WTC11 (cell line): ENCODE results near the gene CYP2F1. TPM values are rescaled to one million over a fixed set of nuclear protein-coding genes. Genes with fewer than 3 reads are reported as not detected.

Experiments
- ATAC-seq: fragments of 200-7000 bp; cut with Tn5 transposase; 2 replicates; pipeline ENCODE4 v1.10.0; 2021; ENCODE audit warnings: mild to moderate bottlenecking, moderate library complexity
- CTCF ChIA-PET: fragments of 300-600 bp; sonication (Branson Sonifier 250); formaldehyde crosslinking; loops from one replicate; lab custom pipeline; 2021; ENCODE audit warnings: antibody characterized with exemption; lab: Charles Lee
- POLR2A ChIA-PET: fragments of 350-600 bp; sonication (Branson Sonifier 250); formaldehyde crosslinking; loops from one replicate; lab custom pipeline; 2021; ENCODE audit warnings: antibody characterized with exemption; lab: Charles Lee
- DNase-seq: peaks from one replicate; pipeline ENCODE4 v3.0.0; 2021; ENCODE audit warnings: low spot score
- H3K27ac Mint-ChIP-seq: 2 replicates; pipeline ENCODE4 v1.8.0; 2021; ENCODE audit warnings: mixed read lengths
- H3K27me3 Mint-ChIP-seq: 2 replicates; pipeline ENCODE4 v1.8.0; 2021; ENCODE audit warnings: low read depth, mild to moderate bottlenecking, moderate library complexity, mixed read lengths
- H3K36me3 Mint-ChIP-seq: 2 replicates; pipeline ENCODE4 v1.8.0; 2021; ENCODE audit warnings: mixed read lengths
- H3K4me1 Mint-ChIP-seq: 2 replicates; pipeline ENCODE4 v1.8.0; 2022; ENCODE audit warnings: mixed read lengths
- H3K4me3 Mint-ChIP-seq: 2 replicates; pipeline ENCODE4 v1.8.0; 2021; ENCODE audit warnings: mild to moderate bottlenecking, moderate library complexity, mixed read lengths
- H3K9me3 Mint-ChIP-seq: 2 replicates; pipeline ENCODE4 v1.8.0; 2021; ENCODE audit warnings: mixed read lengths
- GRHL2 ChIP-seq: fragments of 250-450 bp; sonication (Bioruptor Pico); IDR thresholded peaks from 2 replicates; pipeline ENCODE4 v1.8.0; 2022; ENCODE audit warnings: mild to moderate bottlenecking, moderate library complexity; ENCODE audit not compliant: insufficient replicate concordance, severe bottlenecking
- GTF2I ChIP-seq: fragments of 250-450 bp; sonication (Bioruptor Pico); conservative IDR thresholded peaks from 2 replicates; pipeline ENCODE4 v1.4.0; 2021; ENCODE audit warnings: mild to moderate bottlenecking
- IRF2 ChIP-seq: sonication (generic); formaldehyde crosslinking; IDR thresholded peaks from 2 replicates; pipeline ENCODE4 v1.8.0; 2022; ENCODE audit warnings: low read depth, missing genetic modification reagents, borderline replicate concordance
- JUN ChIP-seq: sonication (generic); formaldehyde crosslinking; IDR thresholded peaks from 2 replicates; pipeline ENCODE4 v1.8.0; 2023; ENCODE audit warnings: mild to moderate bottlenecking, missing genetic modification reagents
- NR3C1 ChIP-seq: sonication (generic); formaldehyde crosslinking; conservative IDR thresholded peaks from 2 replicates; pipeline ENCODE4 v1.8.1; 2023; ENCODE audit warnings: low read depth, mild to moderate bottlenecking, missing genetic modification reagents
- SOX15 ChIP-seq: fragments of 250-450 bp; sonication (Bioruptor Pico); IDR thresholded peaks from 2 replicates; pipeline ENCODE4 v1.9.0; 2021; ENCODE audit warnings: mild to moderate bottlenecking
- ZBTB21 ChIP-seq: sonication (generic); formaldehyde crosslinking; IDR thresholded peaks from 2 replicates; pipeline ENCODE4 v1.8.1; 2023; ENCODE audit warnings: mild to moderate bottlenecking, missing genetic modification reagents, borderline replicate concordance
- ZNF138 ChIP-seq: sonication (generic); formaldehyde crosslinking; conservative IDR thresholded peaks from 2 replicates; pipeline ENCODE4 v1.8.1; 2022; ENCODE audit warnings: mild to moderate bottlenecking, moderate library complexity, missing genetic modification reagents
- ZNF219 ChIP-seq: sonication (generic); formaldehyde crosslinking; IDR thresholded peaks from 2 replicates; pipeline ENCODE4 v1.8.0; 2023; ENCODE audit warnings: missing genetic modification reagents, mild to moderate bottlenecking, borderline replicate concordance
- ZNF317 ChIP-seq: sonication (generic); formaldehyde crosslinking; IDR thresholded peaks from 2 replicates; pipeline ENCODE4 v1.8.1; 2023; ENCODE audit warnings: low read depth, mild to moderate bottlenecking, moderate library complexity, missing genetic modification reagents, borderline replicate concordance
- ZNF396 ChIP-seq: fragments of 250-450 bp; sonication (Bioruptor Pico); IDR thresholded peaks from 2 replicates; pipeline ENCODE4 v1.8.0; 2021; ENCODE audit warnings: mild to moderate bottlenecking, moderate library complexity, borderline replicate concordance
- total RNA-seq: library from RNA; stranded (reverse); gene quantifications from 3 replicates; pipeline ENCODE4 v1.2.3, GENCODE V29; 2021
- TF ChIP-seq, protein P1 (sequence below): sonication (generic); formaldehyde crosslinking; IDR thresholded peaks from 2 replicates; pipeline ENCODE4 v1.8.1; 2023; ENCODE audit warnings: mild to moderate bottlenecking, missing genetic modification reagents, borderline replicate concordance
- TF ChIP-seq, protein P2 (sequence below): fragments of 250-450 bp; sonication (Bioruptor Pico); conservative IDR thresholded peaks from 2 replicates; pipeline ENCODE4 v1.9.0; 2021; ENCODE audit warnings: mild to moderate bottlenecking
- TF ChIP-seq, protein P3 (sequence below): sonication (generic); formaldehyde crosslinking; IDR thresholded peaks from 2 replicates; pipeline ENCODE4 v1.8.0; 2022; ENCODE audit warnings: mild to moderate bottlenecking, missing genetic modification reagents
- TF ChIP-seq, protein P4 (sequence below): fragments of 250-450 bp; sonication (Bioruptor Pico); IDR thresholded peaks from 2 replicates; pipeline ENCODE4 v2.1.2; 2022; ENCODE audit warnings: mild to moderate bottlenecking, moderate library complexity
- TF ChIP-seq, protein P5 (sequence below): fragments of 250-450 bp; sonication (Bioruptor Pico); IDR thresholded peaks from 2 replicates; pipeline ENCODE4 v1.9.0; 2021; ENCODE audit warnings: mild to moderate bottlenecking

The CYP2F1 gene
- total RNA-seq, 1 experiment from 2014 or later = 0.24 TPM

DNA sequence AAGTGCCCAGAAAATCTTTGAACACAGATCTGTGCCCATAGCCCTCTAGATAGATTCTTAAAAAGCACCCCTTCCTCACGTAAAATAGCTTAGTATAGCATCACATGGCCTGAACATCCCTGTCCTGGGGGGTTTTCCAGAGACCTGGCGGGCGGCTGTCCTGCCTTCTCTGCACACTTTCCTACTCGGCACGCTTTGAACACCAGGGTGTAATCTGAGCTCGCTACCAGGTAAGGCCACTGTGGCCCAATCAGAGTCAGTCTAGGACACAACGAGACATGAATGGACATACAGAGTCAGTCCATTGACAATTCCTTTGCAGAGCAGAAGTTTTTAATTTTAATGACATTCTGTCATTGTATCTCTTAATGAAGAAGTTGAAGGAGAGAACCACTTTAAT is 17.9 kb upstream of the CYP2F1 start:
- DNase-seq = no peak
- Mint-ChIP-seq H3K27me3 (peaks cover 46% of the 10 kb centered on the region), H3K9me3 (peaks cover 37% of the 10 kb centered on the region), H3K36me3 (peaks cover 6% of the 10 kb centered on the region; the same call in 1 of the 2 replicates), H3K4me3 (no peak overlapping the region), H3K4me1 (peaks cover 18% of the 10 kb centered on the region), H3K27ac (no peak overlapping the region)
- POLR2A ChIA-PET = no interaction called here
- TF ChIP-seq ZNF138 (CRISPR knock-in tag) = no peak
- no peak for TF ChIP-seq IRF2 (CRISPR knock-in tag)
- TF ChIP-seq, protein P1, sequence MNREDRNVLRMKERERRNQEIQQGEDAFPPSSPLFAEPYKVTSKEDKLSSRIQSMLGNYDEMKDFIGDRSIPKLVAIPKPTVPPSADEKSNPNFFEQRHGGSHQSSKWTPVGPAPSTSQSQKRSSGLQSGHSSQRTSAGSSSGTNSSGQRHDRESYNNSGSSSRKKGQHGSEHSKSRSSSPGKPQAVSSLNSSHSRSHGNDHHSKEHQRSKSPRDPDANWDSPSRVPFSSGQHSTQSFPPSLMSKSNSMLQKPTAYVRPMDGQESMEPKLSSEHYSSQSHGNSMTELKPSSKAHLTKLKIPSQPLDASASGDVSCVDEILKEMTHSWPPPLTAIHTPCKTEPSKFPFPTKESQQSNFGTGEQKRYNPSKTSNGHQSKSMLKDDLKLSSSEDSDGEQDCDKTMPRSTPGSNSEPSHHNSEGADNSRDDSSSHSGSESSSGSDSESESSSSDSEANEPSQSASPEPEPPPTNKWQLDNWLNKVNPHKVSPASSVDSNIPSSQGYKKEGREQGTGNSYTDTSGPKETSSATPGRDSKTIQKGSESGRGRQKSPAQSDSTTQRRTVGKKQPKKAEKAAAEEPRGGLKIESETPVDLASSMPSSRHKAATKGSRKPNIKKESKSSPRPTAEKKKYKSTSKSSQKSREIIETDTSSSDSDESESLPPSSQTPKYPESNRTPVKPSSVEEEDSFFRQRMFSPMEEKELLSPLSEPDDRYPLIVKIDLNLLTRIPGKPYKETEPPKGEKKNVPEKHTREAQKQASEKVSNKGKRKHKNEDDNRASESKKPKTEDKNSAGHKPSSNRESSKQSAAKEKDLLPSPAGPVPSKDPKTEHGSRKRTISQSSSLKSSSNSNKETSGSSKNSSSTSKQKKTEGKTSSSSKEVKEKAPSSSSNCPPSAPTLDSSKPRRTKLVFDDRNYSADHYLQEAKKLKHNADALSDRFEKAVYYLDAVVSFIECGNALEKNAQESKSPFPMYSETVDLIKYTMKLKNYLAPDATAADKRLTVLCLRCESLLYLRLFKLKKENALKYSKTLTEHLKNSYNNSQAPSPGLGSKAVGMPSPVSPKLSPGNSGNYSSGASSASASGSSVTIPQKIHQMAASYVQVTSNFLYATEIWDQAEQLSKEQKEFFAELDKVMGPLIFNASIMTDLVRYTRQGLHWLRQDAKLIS (CRISPR knock-in tag) = no peak
- no peak for TF ChIP-seq NR3C1 (CRISPR knock-in tag)
- TF ChIP-seq, protein P2, sequence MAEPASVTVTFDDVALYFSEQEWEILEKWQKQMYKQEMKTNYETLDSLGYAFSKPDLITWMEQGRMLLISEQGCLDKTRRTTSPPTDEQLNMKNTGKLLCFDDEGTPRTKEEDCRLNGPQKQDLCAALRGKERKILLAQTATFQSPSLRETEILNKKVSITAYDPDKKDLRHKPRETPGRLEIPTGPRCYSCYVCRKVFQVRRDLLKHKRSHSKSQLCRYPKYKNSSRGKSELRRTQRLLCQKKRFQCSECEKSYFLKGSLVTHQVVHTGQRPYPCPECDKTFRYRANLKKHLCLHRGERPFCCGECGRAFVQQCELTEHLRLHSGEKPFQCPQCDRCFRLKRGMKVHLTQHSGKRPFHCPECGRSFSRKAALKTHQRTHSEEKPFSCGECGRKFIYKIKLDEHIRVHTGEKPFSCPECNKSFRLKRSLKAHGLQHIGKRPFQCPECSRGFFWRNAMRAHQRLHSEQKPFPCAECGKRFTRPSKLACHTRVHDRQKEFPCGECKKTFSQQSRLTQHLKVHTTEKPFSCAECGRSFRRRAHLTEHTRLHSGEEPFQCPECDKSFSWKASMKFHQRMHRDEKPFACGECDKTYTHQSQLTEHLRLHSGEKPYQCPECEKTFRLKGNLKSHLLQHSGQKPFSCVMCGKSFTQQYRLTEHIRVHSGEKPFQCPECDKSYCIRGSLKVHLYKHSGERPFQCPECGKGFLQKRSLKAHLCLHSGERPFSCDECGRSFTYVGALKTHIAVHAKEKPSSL (CRISPR knock-in tag) = no peak
- TF ChIP-seq, protein P3, sequence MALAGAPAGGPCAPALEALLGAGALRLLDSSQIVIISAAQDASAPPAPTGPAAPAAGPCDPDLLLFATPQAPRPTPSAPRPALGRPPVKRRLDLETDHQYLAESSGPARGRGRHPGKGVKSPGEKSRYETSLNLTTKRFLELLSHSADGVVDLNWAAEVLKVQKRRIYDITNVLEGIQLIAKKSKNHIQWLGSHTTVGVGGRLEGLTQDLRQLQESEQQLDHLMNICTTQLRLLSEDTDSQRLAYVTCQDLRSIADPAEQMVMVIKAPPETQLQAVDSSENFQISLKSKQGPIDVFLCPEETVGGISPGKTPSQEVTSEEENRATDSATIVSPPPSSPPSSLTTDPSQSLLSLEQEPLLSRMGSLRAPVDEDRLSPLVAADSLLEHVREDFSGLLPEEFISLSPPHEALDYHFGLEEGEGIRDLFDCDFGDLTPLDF (CRISPR knock-in tag) = no peak
- TF ChIP-seq, protein P4, sequence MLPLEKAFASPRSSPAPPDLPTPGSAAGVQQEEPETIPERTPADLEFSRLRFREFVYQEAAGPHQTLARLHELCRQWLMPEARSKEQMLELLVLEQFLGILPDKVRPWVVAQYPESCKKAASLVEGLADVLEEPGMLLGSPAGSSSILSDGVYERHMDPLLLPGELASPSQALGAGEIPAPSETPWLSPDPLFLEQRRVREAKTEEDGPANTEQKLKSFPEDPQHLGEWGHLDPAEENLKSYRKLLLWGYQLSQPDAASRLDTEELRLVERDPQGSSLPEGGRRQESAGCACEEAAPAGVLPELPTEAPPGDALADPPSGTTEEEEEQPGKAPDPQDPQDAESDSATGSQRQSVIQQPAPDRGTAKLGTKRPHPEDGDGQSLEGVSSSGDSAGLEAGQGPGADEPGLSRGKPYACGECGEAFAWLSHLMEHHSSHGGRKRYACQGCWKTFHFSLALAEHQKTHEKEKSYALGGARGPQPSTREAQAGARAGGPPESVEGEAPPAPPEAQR = no peak
- no peak for TF ChIP-seq ZNF219 (CRISPR knock-in tag)
- no peak for TF ChIP-seq SOX15
- TF ChIP-seq JUN (CRISPR knock-in tag) = no peak
- TF ChIP-seq, protein P5, sequence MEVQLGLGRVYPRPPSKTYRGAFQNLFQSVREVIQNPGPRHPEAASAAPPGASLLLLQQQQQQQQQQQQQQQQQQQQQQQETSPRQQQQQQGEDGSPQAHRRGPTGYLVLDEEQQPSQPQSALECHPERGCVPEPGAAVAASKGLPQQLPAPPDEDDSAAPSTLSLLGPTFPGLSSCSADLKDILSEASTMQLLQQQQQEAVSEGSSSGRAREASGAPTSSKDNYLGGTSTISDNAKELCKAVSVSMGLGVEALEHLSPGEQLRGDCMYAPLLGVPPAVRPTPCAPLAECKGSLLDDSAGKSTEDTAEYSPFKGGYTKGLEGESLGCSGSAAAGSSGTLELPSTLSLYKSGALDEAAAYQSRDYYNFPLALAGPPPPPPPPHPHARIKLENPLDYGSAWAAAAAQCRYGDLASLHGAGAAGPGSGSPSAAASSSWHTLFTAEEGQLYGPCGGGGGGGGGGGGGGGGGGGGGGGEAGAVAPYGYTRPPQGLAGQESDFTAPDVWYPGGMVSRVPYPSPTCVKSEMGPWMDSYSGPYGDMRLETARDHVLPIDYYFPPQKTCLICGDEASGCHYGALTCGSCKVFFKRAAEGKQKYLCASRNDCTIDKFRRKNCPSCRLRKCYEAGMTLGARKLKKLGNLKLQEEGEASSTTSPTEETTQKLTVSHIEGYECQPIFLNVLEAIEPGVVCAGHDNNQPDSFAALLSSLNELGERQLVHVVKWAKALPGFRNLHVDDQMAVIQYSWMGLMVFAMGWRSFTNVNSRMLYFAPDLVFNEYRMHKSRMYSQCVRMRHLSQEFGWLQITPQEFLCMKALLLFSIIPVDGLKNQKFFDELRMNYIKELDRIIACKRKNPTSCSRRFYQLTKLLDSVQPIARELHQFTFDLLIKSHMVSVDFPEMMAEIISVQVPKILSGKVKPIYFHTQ = no peak
- no peak for TF ChIP-seq ZNF396 (CRISPR knock-in tag)
- no peak for TF ChIP-seq ZBTB21 (CRISPR knock-in tag)
- CTCF ChIA-PET = interaction anchor here (0.9 to 1.2 kb wide), 2 partner anchors 63 to 95 kb away, joined by 3 read pairs; no protein-coding TSS in a partner anchor
- ATAC-seq = no peak; the same call in 1 of the 2 replicates

DNA sequence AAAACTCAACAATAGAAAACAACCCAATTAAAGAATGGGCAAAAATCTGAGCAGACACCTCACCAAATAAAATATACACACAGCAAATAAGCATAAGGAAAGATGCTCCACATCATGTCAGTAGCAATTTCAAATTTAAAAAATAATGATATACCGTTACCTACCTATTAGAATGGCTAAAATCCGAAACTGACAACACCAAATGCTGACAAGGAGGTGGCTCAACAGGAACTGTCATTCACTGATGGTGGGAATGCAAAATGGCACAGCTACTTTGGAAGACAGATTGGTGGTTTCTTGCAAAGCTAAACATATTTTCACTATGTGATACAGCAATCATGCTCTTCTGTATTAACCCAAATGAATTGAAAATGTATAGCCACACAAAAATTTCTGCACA is 16.9 kb upstream of the CYP2F1 start:
- peaks cover 47% of the 10 kb centered on the region for H3K9me3 Mint-ChIP-seq
- peaks cover 18% of the 10 kb centered on the region for H3K4me1 Mint-ChIP-seq
- DNase-seq (no peak), ATAC-seq (no peak)
- ChIA-PET CTCF (no interaction called here), POLR2A (no interaction called here)
- H3K27ac Mint-ChIP-seq = no peak overlapping the region
- H3K27me3 Mint-ChIP-seq = peaks cover 44% of the 10 kb centered on the region
- no peak overlapping the region for H3K4me3 Mint-ChIP-seq
- peaks cover 12% of the 10 kb centered on the region for H3K36me3 Mint-ChIP-seq
- TF ChIP-seq ZNF317 (CRISPR knock-in tag) = no peak
- TF ChIP-seq GTF2I (CRISPR knock-in tag) = no peak
- TF ChIP-seq GRHL2 (CRISPR knock-in tag) = no peak
- TF ChIP-seq, all 79 proteins: peak for 0
